Stimulated activated CD8-positive, alpha-beta memory T cell treated with anti-CD3 and anti-CD28 coated beads, Interleukin-12 subunit alpha, Interleukin-12 subunit beta, amount 100 ng/mL, for 24 hours (primary cell): ENCODE results near the gene SUSD3.

Experiments
- DNase-seq: peaks from one replicate; pipeline ENCODE4 v3.0.0-alpha.2; 2020; ENCODE audit errors: extremely low read depth

Gene SUSD3

DNA sequence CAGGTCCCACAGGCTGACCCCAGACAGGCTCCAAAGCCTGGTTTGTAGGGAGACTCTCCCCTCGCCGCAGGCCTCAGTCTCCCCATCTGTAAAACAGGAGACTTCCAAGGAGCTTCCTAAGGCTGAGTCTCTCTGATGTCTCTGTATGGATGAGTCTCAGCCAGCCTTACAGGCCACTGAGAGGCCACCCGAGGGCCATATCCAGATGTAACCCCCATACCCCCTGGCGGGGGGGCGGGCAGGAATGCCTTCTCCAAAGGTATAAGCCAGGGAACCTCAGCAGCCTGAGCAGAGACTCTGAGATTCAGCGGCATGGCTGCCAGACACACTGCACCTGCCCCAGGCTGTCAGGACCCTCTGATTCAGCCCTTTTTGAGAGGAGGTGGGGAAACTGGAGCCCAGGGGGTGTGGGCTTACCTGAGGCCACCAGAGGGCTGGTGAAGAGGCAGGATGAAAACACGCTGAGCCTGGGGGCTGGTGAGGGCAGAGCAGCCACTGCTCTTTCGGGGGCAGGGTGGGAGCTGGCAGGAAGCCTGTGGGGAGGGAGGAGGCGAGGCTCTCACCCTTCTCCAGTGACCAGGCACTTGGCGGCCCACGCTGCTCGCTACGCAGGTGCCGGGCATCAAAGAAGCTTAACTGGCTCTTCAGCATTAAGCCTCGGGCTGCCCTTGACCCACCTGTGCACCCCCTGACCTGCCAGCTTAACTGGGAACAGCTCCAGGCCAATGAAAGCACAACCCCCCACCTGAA lies 5.5 kb upstream of the SUSD3 start:
- no peak for DNase-seq

DNA sequence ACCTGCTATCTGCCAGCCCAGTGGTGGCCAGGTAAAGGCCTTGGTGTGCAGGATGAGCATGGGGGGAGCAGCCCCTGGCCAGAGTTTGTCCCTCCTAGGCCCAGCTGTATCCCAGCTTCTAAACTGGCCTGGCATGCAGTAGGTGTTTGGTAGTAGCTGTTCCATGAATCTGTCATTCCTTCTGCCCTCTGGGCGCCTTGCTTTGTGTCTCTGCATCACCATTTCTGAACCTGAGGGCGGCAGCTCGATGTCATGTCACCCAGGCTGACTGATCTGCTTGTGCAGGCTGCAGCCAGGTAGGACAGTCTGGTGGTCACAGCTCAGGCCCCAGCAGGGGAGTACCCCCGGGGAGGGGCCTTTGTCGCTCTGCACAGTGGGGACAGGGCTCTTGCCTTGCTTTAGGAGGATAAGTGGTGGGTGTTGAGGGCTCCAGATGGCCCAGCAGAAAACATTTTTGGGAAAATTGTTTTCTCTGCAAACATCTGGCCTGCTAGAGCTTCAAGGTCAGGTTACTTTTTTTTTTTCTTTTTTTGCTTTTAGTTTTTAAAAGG lies 4.6 kb upstream of the SUSD3 start:
- DNase-seq: no peak

DNA sequence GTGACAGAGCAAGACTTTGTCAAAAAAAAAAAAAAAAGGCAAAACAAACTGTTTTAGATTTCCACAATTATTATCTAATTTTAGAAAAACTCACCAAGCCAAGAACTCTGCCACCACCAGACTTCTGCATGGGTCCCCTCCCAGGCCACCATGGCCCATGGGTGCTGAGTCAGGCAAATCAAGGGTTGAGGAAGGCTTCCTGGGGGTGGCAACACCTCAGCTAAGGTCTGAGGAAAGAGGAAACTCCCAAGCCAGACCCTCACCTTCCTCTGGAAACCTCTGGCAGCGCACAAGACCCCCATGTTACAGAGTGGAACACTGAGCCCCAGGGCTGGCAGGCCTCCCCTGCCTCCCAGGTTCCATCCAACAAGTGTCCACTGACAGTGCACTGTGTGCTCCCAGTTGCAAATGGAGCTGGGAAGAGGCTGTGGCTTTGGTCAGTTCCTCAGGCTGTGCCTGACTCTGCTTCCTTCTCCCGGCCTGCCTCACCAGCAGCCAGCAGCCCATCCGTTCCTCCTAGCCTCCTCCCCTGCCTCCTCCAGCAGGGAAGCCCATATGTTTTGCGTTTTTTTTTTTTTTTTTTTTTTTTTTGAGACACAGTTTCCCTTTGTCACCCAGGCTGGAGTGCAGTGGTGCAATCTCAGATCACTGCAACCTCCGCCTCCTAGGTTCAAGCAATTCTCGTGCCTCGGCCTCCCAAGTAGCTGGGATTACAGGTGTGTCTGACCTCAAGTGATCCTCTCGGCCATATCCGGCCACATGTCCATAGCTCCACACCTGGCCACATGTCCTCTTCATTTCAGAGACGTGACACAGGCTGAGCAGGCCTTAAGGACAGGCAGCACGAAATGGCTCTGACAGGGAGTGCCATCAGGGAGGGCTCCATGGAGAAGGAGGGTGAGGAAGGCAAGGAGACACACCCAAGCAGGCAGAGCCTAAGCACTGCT lies 3.5 kb upstream of the SUSD3 start:
- no peak for DNase-seq

DNA sequence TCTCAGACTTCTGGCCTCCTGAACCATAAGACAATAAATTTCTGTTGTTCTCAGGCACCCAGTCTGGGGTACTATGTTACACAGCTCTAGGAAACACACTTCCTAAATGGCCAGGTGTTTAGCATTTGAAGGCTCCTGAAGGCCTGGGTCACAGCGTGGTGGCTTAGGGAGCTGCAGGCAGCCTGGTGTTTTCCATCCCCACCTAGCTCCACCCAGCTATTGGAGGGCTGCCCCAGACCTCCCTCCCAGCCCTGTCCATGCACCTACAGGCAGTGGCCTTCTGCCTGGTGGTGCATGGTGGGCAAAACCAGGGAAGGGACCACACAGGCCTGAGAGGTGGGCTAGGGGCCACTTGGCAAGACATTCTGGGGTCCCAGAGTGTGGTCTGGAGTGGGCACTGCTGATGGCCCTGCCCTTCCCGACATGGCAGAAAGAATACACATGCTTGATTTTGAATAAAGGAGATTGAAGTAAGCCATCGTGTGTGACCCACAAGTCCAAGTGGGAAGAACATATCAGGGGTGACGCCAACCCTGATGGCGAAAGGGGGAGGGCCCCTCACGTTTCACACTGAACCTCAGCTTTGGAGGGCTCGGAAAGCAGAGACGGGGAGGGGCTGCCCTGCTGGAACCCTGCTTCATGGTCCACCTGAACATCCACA lies 1.3 kb upstream of the SUSD3 start:
- no peak for DNase-seq

GRCh38 chr9:93057703-93058354 lies 672 bp upstream of the SUSD3 start:
- no peak for DNase-seq

- no peak for DNase-seq
Observed at GRCh38 chr9:93059011-93059714, 662 bp downstream of the SUSD3 start.

- no peak for DNase-seq
Observed at GRCh38 chr9:93059715-93060578, 1.4 kb downstream of the SUSD3 start.

GRCh38 chr9:93060746-93061259 lies 2.3 kb downstream of the SUSD3 start:
- DNase-seq: no peak

- no peak for DNase-seq
Observed at GRCh38 chr9:93061260-93061751, 2.8 kb downstream of the SUSD3 start.

- no peak for DNase-seq
Observed at GRCh38 chr9:93061791-93062763, 3.6 kb downstream of the SUSD3 start.

DNA sequence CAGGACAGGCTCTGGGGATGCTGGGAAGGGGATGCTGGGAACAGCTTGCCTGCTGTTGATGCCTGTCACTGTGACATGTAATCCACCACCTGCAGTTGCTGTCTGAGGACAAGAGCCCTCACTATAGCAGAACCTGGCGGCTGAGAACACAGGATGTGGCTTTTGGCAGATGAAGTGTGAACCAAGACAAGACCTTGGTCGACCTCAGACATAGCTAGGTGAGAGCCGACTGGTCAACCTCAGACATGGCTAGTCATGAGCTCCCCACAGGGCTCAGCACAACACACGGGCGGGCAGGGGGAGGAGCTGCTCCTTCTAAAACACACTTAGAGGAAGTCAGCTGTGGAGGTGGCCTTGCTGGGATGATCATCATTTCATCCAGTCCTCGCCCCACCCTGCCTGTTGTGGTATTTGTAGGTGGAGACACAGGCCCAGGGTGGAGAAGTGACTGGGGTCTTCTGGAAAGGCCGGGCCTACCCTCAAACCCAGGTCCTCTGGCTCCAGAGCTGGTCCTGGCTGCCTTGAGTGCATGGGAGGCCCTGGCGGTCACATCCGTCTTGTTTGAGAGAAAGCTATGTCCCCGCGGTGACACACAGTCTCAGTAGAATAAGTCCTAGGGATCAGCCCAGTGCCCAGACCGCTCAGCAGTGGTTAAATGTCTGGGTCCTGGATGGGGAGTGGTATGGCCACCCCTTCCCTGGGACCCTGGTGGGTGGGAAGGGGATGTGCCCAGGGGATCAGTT lies 6.1 kb downstream of the SUSD3 start:
- DNase-seq: peak; percentile 62

DNA sequence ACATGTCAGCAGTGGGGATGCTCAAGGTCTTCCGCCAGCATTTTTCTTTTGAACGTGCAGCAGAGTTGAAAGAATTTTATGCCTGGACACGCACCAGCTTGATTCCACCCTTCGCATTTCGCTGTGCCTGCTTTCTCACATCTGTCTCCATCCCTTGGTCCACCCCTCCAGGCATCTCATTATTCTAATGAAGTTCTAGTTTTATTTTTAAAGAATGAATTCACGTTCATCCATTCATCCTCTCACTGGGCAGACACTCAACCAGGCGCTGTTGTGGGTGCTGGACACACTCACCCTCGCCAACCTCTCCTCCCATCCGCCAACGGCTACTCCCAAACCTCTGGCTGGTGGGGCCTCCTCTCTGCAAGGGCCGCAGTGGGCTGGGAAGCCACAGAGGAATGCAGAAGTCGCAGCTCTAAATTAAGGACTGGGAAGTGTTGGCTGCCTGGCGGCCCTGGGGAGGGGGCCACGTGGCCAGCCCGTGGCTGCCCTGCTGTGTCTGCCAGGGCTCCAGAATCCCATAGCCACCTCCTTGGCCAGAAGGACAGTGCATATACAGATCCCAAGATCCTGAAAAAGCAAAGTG lies 6.7 kb downstream of the SUSD3 start:
- no peak for DNase-seq

DNA sequence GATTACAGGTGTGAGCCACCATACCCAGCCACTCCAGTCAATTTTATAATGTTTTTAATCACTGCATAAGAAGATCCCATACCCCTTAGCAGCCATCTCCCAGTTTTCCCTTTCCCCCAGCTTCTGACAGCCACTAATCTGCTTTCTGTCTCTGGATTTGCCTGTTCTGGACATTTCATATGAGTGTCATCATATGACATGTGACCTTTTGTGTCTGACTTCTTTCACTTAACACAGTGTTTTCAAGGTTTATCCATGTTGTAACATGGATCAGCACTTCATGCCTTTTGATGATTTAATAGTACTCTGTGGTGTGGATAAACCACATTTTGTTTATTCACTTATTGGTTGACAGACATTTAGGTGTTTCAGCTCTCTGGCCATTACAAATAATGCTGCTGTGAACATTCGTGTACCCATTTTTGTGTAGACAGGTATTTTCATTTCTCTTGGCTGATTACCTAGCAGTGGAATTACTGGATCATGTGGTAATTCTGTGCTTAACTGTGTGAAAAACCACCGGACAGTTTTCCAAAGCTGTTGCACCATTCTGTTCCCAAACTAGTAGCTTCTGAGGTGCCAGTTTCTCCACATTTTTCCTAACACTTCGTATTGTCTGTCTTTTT lies 8.6 kb downstream of the SUSD3 start:
- DNase-seq: no peak

DNA sequence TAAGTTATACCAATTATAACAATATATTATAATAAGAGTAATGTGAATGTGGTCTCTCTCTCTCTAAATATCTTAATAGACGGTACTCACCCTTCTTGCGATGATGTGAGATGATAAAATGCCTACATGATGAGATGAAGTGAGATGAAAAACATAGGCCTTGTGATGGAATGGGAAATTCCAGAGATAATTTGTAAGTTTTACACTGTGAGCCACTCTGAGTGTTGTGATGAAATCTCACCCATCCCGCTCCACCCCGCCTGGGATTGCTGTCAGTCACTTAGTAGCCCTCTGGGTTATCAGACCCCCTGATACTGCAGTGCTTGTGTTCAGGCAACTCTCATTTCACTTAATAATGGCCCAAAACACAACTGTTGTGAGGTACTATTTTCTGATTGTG lies 10.5 kb downstream of the SUSD3 start:
- DNase-seq: no peak

- no peak for DNase-seq
Observed at GRCh38 chr9:93071464-93071863, 13.0 kb downstream of the SUSD3 start.

DNA sequence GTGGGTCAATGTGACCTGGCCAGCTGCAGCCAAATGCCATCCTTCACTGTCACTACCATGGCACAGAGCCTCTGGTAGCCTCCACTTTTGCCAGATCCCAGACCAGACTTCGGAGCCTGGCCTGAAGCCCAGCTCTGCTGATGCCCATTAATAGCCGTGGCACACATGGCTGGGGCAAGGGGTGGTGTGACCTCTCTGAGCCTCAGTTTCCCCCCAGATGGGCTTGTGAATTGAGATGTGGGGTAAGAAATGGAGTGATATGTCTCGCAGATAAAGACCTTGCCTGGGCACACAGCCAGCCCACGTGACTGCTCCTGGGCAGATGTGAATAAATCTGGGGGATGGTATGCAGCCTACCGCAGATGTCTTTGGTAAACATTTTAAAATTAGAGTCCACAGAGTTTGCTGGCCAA lies 13.9 kb downstream of the SUSD3 start:
- DNase-seq: no peak
